Smooth muscle cell (in vitro differentiated cells): ENCODE results near the gene UBE2L3. TPM values are rescaled to one million over a fixed set of nuclear protein-coding genes. Genes with fewer than 3 reads are reported as not detected.

Source experiments
- DNase-seq: peaks from one replicate; lab custom pipeline; 2025; ENCODE audit not compliant: unreplicated experiment; lab: John Stamatoyannopoulos, UW
- H2AFZ ChIP-seq: fragments of 200-600 bp; sonication (generic); 2 replicates; pipeline ENCODE4 v1.6.0; 2016; ENCODE audit warnings: antibody characterized with exemption, low read depth, mild to moderate bottlenecking
- H3F3A ChIP-seq: fragments of 200-600 bp; sonication (generic); 2 replicates; pipeline ENCODE4 v1.6.0; 2017; ENCODE audit warnings: antibody characterized with exemption, low read depth
- H3K27ac ChIP-seq: fragments of 200-600 bp; sonication (generic); 2 replicates; pipeline ENCODE4 v1.5.1; 2016; ENCODE audit warnings: low read depth, mild to moderate bottlenecking
- H3K27me3 ChIP-seq: fragments of 200-600 bp; sonication (generic); 2 replicates; pipeline ENCODE4 v1.6.1; 2016; ENCODE audit warnings: low read depth, mild to moderate bottlenecking
- H3K36me3 ChIP-seq: fragments of 200-600 bp; sonication (generic); 2 replicates; pipeline ENCODE4 v1.5.1; 2016; ENCODE audit warnings: low read depth
- H3K4me1 ChIP-seq: fragments of 200-600 bp; sonication (generic); 2 replicates; pipeline ENCODE4 v1.5.1; 2016; ENCODE audit warnings: low read depth
- H3K4me2 ChIP-seq: fragments of 200-600 bp; sonication (generic); 2 replicates; pipeline ENCODE4 v1.6.0; 2016; ENCODE audit warnings: mild to moderate bottlenecking
- H3K4me3 ChIP-seq: fragments of 200-600 bp; sonication (generic); 2 replicates; pipeline ENCODE4 v1.5.1; 2016; ENCODE audit warnings: mild to moderate bottlenecking
- H3K79me2 ChIP-seq: fragments of 200-600 bp; sonication (generic); 2 replicates; pipeline ENCODE4 v1.6.0; 2016; ENCODE audit warnings: low read depth, mild to moderate bottlenecking
- H3K9ac ChIP-seq: fragments of 200-600 bp; sonication (generic); 2 replicates; pipeline ENCODE4 v1.6.0; 2016; ENCODE audit warnings: low read depth
- H3K9me3 ChIP-seq: fragments of 200-600 bp; sonication (generic); replicated peaks from 2 replicates; pipeline ENCODE4 v1.5.1; 2016; ENCODE audit warnings: low read depth
- H4K20me1 ChIP-seq: fragments of 200-600 bp; sonication (generic); 2 replicates; pipeline ENCODE4 v1.6.0; 2016; ENCODE audit warnings: low read depth
- WGBS: methylation state at CpG from one replicate; pipeline ENCODE4 v1.1.7; 2016; ENCODE audit warnings: low lambda C conversion rate; 5-methylcytosine and 5-hydroxymethylcytosine counted together
- polyA plus RNA-seq: library from polyadenylated mRNA; unstranded; fragments of >200 nt; fragmentation: Nextera tagmentation; extraction: Ambion mirVana; gene quantifications from 2 replicates; pipeline ENCODE4 v1.2.1, GENCODE V29; 2016
- total RNA-seq: library from RNA; depleted of rRNA; stranded (reverse); fragments of >200 nt; gene quantifications from 2 replicates; pipeline ENCODE4 v1.2.3, GENCODE V29; 2014
- TF ChIP-seq, protein P1 (sequence below): fragments of 200-600 bp; sonication (generic); IDR thresholded peaks from 2 replicates; pipeline ENCODE4 v1.5.1; 2017; ENCODE audit warnings: borderline replicate concordance, mild to moderate bottlenecking, antibody characterized with exemption; ENCODE audit not compliant: insufficient read depth, poor library complexity, severe bottlenecking

UBE2L3 gene
- total and polyA plus RNA-seq, 2 experiments from 2014 or later: 65.4 to 89.3 TPM

DNA sequence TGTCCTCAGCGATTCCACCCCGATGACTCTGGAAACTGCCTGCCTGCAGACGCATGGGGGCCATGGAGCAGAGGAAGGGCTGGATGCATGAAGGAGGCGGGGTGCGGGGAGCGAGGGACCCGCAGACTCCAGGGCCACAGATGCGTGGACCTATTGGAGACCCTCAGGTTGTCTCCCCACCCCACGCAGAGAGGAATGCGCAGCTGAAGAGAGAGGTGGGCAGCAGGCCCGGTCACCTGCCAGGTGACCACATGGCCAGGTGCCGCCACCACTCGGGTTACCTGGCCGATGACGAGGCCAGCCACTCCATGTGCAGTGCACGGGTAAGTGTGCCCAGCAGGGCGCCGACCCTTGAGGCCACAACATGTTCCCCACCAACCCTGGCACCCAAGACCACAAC lies 65.4 kb downstream of the UBE2L3 start:
- Histone ChIP-seq H4K20me1 (peaks cover 14% of the 10 kb centered on the region), H3K27me3 (no peaks in the 10 kb centered on the region), H3K4me2 (no peak overlapping the region), H2AFZ (no peak overlapping the region), H3F3A (no peaks in the 10 kb centered on the region), H3K4me3 (no peak overlapping the region), H3K36me3 (no peaks in the 10 kb centered on the region), H3K4me1 (no peaks in the 10 kb centered on the region), H3K27ac (no peak overlapping the region), H3K9me3 (no peaks in the 10 kb centered on the region), H3K79me2 (peaks cover 2% of the 10 kb centered on the region), H3K9ac (no peak overlapping the region)
- TF ChIP-seq, protein P1, sequence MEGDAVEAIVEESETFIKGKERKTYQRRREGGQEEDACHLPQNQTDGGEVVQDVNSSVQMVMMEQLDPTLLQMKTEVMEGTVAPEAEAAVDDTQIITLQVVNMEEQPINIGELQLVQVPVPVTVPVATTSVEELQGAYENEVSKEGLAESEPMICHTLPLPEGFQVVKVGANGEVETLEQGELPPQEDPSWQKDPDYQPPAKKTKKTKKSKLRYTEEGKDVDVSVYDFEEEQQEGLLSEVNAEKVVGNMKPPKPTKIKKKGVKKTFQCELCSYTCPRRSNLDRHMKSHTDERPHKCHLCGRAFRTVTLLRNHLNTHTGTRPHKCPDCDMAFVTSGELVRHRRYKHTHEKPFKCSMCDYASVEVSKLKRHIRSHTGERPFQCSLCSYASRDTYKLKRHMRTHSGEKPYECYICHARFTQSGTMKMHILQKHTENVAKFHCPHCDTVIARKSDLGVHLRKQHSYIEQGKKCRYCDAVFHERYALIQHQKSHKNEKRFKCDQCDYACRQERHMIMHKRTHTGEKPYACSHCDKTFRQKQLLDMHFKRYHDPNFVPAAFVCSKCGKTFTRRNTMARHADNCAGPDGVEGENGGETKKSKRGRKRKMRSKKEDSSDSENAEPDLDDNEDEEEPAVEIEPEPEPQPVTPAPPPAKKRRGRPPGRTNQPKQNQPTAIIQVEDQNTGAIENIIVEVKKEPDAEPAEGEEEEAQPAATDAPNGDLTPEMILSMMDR: no peak
- WGBS: 98% methylated on average over 18 of the region's 18 CpGs
- DNase-seq: no peak

DNA sequence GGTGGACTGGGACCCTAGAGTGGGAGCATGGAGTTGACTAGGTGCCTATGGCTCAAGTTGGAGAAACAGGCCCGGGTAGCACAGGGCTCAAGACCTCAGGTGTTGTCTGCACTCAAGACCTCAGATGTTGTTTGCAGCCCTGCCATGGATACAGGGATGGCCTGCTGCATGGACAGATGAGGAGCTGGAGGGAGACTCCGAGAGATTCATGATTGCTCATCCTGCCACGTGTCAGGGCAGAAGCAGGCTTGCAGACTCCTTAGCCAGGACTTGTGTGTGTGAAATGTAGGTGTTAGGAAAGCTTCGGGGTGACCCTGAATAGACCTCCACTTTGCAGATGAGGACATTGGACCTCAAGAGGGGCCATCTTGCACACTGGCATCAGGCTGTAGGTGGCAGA lies 66.0 kb downstream of the UBE2L3 start:
- Histone ChIP-seq H4K20me1 (peaks cover 8% of the 10 kb centered on the region), H3K4me1 (no peaks in the 10 kb centered on the region), H3K9me3 (no peaks in the 10 kb centered on the region), H2AFZ (no peak overlapping the region), H3K4me3 (no peak overlapping the region), H3K27ac (no peak overlapping the region), H3F3A (no peaks in the 10 kb centered on the region), H3K36me3 (no peaks in the 10 kb centered on the region), H3K27me3 (no peaks in the 10 kb centered on the region), H3K4me2 (no peak overlapping the region), H3K9ac (no peak overlapping the region), H3K79me2 (peaks cover 2% of the 10 kb centered on the region)
- WGBS: 92% methylated on average over 4 of the region's 4 CpGs
- TF ChIP-seq, protein P1: no peak
- no peak for DNase-seq

DNA sequence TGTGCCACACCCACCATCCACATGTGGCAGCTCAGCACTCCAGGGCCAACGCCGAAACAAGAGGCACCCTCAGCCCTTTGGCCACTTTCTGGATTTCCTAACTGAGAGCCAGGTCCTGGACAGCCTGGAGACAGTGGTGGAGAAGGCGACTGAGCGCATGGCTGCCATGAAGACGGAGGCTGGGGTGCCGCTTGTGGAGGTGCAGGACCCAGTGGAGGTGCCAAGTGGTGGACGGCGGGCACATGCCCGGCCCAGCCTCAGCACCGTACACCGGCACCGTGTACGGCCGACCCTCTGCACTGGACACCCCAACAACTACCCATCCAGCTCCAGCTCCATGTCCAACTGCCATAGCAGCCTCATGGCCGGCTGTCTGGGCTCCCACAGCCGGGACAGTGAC lies 66.6 kb downstream of the UBE2L3 start:
- TF ChIP-seq, protein P1: no peak
- WGBS: 92% methylated on average over 16 of the region's 16 CpGs
- no peaks in the 10 kb centered on the region for H3K9me3 ChIP-seq
- no peak overlapping the region for H3K4me3 ChIP-seq
- peaks cover 2% of the 10 kb centered on the region for H3K79me2 ChIP-seq
- H3K9ac ChIP-seq: no peak overlapping the region
- H3K36me3 ChIP-seq: no peaks in the 10 kb centered on the region
- no peak overlapping the region for H3K27ac ChIP-seq
- H2AFZ ChIP-seq: no peak overlapping the region
- no peaks in the 10 kb centered on the region for H3K4me1 ChIP-seq
- no peaks in the 10 kb centered on the region for H3F3A ChIP-seq
- no peaks in the 10 kb centered on the region for H3K27me3 ChIP-seq
- H3K4me2 ChIP-seq: no peak overlapping the region
- H4K20me1 ChIP-seq: peaks cover 2% of the 10 kb centered on the region
- DNase-seq: no peak

DNA sequence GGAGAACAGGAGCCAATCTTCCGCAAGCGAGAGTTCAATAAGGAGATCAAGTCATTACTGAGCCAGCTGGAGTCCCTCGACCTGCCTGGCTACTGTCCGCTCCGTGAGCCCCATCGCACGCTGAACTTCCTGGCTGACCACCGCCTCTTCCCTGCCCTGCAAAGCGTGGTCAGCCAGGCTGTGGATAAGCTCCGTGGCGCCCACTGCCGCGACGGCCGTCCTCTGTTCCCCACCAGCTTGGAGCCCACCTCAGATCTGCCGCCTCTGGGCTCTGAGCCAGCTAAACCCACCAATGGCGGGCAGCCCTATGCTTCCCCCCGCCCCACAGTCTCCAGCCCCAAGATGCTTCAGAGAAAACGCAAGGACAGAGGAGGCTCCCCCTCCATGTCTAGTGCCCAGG lies 67.3 kb downstream of the UBE2L3 start:
- Histone ChIP-seq H3K9ac (no peak overlapping the region), H3K4me2 (no peak overlapping the region), H3K79me2 (no peaks in the 10 kb centered on the region), H3K36me3 (no peaks in the 10 kb centered on the region), H2AFZ (no peak overlapping the region), H3K4me1 (no peaks in the 10 kb centered on the region), H4K20me1 (no peaks in the 10 kb centered on the region), H3K27ac (no peak overlapping the region), H3F3A (no peaks in the 10 kb centered on the region), H3K9me3 (no peaks in the 10 kb centered on the region), H3K4me3 (no peak overlapping the region), H3K27me3 (no peaks in the 10 kb centered on the region)
- TF ChIP-seq, protein P1: no peak
- no peak for DNase-seq
- 91% methylated on average over 14 of the region's 19 CpGs for WGBS
